GM12873 (cell line): ENCODE data around the gene BPIFB2.

Experiments
- CTCF ChIP-seq: IDR thresholded peaks from 2 replicates; pipeline ENCODE4 v1.5.1; 2012; ENCODE audit warnings: low read depth, mild to moderate bottlenecking, moderate library complexity, low read length, control low read depth; ENCODE audit not compliant: insufficient read depth; ENCODE audit errors: missing control alignments

Gene BPIFB2

GRCh38 chr20:33054381-33054780, 46.9 kb downstream of the BPIFB2 start:
- TF ChIP-seq CTCF, result no peak

GRCh38 chr20:33054791-33055190, 47.3 kb downstream of the BPIFB2 start:
- no peak for TF ChIP-seq CTCF

GRCh38 chr20:33059136-33059535, 51.6 kb downstream of the BPIFB2 start:
- TF ChIP-seq CTCF, result no peak

GRCh38 chr20:33059741-33060390, 52.4 kb downstream of the BPIFB2 start:
- TF ChIP-seq CTCF, result no peak

GRCh38 chr20:33061658-33062028, 54.1 kb downstream of the BPIFB2 start:
- no peak for TF ChIP-seq CTCF

GRCh38 chr20:33062105-33062824, 54.8 kb downstream of the BPIFB2 start:
- no peak for TF ChIP-seq CTCF

- no peak for TF ChIP-seq CTCF
Measured at GRCh38 chr20:33062825-33063149, 55.3 kb downstream of the BPIFB2 start.
